Suppressor macrophage (primary cell): ENCODE measurements around the gene ZFR2.

Source experiments
- DNase-seq, 4 experiments: peaks; one replicate each; pipeline ENCODE4 v3.0.0-alpha.2; 2020 to 2022

The ZFR2 gene

DNA sequence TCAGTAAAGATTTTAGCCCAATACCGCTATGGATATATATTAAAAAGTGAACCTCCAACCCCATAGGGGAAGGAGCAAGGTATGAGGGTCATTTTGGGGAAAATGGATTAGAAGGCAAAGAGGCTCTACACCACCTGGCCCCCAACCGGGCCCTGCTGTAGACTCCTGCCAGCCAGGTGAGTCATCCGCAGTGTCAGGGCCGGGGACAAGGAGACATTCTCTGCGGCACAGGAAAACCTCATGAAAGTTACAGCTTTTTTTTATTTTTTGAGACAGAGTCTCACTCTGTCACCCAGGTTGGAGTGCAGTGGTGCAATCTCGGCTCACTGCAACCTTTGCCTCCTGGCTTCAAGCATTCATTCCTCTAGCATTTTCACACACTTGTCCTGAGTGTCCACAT is 32.0 kb downstream of the ZFR2 start:
- no peak for DNase-seq

DNA sequence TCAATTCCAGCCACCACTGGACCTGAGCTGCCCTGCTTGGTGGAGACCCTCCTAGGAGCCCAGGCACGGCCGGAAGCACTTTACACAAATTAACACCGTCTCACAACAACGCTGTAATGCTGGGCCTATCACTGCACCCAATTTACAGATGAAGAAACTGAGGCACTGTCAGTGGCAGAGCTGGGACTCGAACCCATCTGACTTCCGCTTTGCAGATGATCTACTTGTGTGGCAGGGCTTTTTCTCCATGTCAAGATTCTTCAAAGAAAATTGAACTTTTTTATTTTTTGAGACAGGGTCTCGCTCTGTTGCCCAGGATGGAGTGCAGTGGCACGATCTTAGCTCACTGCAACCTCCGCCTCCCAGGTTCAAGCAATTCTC is 33.8 kb downstream of the ZFR2 start:
- no peak for DNase-seq

DNA sequence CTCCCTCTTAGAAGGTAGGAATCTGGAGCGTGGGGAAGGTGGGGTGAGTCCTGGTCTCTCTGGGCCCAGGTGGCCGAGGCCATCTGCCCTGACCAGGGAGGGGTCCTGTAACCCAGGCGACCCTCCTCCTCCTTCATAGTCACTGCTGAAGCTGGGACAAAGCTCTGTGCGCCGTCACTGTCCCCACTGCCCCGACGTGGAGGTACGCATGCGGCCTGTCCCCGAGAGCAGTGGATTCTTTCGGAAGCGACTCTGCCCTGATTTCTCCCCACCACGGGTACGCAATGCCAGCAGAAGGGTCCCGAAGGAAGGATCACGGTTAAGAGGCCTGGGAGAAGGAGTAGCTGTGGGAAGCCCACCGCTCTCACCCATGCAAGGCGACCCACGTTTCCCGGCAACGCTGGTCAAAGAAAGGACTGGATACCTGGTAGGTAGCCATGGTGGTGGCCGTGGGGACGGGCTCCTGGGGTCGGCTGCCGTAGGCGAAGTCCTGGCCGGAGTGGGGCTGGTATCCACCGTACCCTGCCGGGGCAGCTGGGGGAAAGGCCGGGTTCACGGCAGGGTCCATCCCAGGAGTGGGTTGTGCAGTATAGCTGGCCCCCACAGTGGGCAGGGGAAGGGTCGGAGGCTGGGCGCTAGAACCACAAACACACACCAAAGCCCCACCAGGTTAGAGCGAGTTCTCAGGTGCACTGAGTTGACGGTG is 34.3 kb downstream of the ZFR2 start:
- DNase-seq, result no peak

- DNase-seq, result no peak
Measured at GRCh38 chr19:3833578-3834348, 35.1 kb downstream of the ZFR2 start.

GRCh38 chr19:3832001-3832400 is 36.8 kb downstream of the ZFR2 start:
- no peak for DNase-seq

DNA sequence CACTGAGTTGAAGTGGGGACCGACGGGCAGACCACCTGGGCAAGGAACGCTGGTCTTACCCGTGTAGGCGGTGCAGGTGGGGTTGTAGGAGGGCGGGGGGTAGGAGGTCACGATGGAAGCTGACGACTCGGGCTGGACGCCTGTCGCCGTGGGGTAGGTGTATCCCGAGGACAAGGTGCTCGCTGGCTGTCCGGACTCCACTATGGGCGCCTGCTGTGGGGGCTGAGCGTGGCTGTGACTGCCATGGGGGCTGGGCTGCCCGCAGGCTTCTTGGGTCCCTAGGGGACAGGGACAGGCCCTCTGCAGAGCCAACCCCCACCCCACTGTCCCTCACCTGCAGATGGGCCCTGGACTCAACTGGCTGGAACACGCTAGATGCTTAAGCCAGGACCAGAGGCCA is 37.2 kb downstream of the ZFR2 start:
- no peak for DNase-seq

DNA sequence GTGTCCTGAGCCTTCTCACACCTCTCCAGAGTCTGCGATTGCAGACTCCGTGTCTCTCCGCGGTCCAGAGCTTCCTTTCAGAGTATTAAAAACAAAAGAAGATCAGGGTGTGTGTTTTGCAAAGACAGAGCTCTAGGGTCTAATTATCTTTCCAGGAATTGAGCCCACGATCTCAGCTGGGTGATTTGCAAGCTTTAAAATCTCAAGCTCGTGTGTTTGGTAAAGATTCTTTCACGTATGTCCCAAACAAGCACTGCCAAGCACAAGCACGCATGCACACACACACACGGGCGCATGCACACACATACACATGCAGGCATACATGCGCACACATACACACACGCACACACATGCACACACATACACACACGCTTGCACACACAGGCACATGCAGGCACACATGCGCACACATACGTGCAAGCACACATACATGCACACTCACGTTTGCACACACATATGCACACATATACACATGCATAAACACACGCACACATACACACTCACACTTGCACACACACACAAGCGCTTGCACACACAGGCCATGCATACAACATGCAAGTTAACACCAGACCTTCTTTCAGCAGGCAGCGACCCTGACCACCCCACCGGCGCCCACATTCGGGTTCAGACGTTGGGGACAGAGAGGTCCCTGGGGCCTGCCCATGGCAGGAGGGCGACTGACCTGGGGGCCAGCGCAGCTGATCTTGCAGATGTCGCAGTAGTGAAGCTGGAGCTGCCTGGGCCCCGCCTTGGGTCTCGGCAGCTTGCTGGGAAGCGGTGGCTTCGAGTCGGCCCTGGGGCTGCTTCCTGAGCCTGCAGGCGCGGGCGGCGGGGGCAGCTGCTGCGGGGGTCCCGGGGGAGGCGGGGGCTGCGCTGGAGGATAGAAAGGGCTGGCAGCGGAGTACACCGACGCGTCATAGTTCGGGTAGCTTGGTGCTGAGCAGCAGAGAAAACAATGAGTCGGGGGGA is 37.9 kb downstream of the ZFR2 start:
- DNase-seq, result no peak

GRCh38 chr19:3827306-3827705 is 41.5 kb downstream of the ZFR2 start:
- no peak for DNase-seq

- no peak for DNase-seq
Measured at GRCh38 chr19:3826163-3826562, 42.7 kb downstream of the ZFR2 start.

DNA sequence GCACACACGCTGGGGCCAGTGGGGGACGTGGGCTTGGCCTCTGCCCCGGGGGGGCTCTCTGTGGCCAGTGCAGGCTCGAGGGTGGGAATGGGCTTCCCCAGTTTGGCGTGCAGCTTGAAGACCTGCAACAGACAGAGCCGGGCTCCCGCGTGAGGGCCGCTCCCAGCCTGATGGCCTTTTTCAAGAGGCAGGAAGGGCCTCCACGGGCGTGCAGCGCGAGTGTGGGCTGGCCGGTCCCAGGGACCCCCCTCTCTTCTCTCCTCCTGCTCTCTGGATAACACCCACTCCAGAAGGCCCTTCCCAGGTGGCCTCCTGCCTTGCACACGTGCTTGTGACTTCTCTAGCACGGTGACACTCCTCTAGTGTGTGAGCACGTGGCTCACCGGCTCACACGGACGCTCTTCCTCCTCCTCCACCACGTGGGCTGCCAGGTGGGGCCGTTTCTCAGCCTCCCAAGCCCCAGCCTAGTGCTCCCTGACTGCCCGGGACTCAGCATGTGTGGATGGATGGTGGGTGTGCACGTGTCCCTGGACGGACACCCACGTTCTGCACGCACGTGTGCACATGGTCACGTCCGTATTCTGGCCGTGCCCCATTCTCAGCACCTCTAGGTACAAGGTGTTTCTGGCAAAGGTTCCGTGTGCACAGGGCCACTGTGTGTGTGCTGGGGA is 43.4 kb downstream of the ZFR2 start:
- DNase-seq, result no peak

- no peak for DNase-seq
Measured at GRCh38 chr19:3823350-3823713, 45.5 kb downstream of the ZFR2 start.

DNA sequence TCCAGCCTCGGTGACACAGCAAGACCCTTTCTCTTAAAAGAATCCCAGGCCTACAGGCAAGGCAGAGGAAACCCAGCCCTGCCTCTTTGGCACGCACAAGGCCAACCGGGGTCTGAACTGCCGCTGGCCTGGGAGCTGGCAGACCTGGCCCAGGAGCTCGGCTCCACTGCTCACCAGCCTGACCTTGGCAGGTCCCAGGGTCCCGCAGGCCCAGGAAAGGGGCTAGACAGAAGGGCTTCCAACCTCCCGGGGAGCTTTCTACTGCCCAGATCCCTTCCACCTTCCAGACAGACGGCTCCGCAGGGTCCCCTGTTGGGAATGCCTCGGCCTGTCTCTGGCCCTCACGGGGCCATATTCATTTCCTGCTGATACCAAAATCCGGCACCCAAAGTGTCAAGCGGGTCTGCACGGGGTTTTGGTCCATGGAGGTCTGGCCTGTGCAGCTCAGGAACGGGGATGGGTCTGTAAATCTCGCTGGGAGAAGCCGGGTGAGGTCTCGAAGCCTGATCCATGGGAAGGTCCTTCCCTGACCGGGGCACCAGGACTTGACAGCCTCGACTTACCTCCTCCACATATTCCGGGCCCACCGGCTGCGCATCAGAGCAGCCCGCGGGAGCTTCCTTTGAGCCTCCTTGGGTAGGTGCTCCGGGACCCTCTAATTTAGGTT is 46.0 kb downstream of the ZFR2 start:
- DNase-seq, result no peak

DNA sequence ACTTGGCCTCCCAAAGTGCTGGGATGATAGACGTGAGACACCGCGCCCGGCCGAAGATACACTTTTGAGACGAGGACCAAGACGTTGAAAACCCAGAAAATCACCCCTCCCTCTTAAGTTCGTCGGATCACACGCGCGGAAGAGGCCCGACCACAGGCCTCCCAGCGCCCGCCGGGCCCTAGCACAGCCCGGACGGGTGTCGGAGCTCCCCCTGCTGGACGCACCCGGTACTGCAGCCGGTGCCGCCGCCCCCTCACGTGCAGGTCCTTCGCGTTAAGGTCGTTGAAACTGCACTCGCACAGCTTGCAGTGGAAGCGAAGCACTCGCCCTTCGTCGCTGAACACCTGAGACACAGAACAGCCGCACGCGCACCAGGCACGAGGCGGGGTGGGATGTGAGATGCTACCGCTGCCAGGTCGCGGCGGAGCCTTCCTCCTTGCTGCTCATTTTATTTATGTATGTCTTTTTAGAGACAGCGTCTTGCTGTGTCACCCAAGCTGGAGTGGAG is 46.9 kb downstream of the ZFR2 start:
- peak; percentile 79 to 91 (median 88) for DNase-seq

GRCh38 chr19:3821156-3821555 is 47.7 kb downstream of the ZFR2 start:
- no peak for DNase-seq

DNA sequence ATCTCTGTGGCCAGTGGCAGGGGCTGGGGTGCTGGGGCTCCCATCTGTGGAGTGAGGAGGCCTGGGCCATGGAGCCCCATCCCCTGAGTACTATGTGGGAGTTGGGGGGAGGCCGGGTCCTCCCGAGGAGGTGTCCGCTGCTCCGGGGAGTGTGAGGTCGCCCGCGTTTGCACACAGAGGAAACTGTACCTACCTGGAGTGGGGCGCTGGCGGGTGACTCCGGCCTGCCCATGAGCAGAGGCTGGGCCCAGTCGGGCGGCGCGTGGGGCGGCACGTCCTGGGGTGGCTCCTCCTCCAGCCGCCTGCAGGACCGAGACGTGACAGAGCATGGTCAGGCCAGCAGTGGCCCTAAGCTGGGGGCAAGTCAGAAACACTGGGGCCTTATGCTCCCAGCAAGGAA is 48.8 kb downstream of the ZFR2 start:
- DNase-seq, result no peak

DNA sequence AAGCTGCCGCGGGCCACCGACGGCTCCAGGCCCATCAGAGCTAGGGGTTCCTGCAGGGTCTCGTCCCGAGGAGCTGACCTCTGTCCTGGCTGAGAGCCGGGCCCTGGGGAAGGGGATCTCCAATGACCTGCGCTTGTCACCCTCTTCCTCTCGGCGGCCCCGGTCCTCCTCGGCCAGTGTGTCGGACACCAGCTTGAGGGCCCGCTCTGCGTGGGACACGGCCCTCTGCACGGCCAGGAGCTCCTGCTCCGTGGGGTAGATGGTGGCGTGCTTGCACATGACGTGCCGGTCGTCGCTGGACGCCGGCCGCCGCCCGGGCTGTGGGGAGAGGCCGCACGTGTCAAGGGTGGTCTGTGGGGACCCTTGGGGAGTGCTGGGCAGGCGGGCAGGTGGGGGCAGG is 49.9 kb downstream of the ZFR2 start:
- no peak for DNase-seq

DNA sequence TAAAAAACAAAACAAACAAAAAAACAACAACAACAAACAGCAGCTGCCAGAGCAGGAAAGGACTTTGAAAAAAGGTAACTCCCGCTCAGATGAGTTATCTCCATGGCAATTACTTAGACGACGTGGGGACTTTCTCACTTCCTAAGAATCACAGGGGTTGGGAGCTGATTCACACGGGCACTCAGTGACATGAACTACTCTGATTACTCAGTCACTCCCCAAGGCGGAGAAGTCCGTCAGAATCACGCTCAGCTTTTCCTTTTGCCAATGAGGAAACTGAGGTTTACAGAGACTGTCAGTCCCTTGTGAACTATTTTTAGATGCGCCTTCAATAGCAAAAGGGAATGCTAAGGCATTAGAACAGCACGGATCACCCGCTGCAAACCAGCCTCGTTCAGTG is 50.4 kb downstream of the ZFR2 start:
- peak; percentile 92 to 98 (median 94) for DNase-seq

DNA sequence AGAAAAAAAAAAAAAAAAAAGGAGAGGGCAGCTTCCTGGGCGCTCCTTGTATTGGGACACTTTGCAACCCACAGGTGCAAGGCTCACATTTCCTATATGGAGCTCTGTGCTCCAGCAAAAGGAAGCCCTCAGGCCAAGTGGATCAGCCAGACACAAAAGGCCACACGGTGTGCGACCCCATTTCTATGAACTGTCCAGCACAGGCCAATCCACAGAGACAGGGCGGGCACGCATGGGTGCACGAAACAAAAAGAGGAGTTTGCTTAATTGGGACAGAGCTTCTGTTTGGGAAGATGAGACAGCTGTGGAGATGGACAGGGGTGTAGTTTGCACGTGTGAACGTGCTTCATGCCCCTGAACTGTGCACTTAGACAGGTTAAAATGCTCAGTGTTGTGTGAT is 51.1 kb downstream of the ZFR2 start:
- no peak for DNase-seq

- DNase-seq, result no peak
Measured at GRCh38 chr19:3816566-3817218, 52.1 kb downstream of the ZFR2 start.

- peak in 1 of 4 experiments; percentile 24 for DNase-seq
Measured at GRCh38 chr19:3816148-3816547, 52.7 kb downstream of the ZFR2 start.

DNA sequence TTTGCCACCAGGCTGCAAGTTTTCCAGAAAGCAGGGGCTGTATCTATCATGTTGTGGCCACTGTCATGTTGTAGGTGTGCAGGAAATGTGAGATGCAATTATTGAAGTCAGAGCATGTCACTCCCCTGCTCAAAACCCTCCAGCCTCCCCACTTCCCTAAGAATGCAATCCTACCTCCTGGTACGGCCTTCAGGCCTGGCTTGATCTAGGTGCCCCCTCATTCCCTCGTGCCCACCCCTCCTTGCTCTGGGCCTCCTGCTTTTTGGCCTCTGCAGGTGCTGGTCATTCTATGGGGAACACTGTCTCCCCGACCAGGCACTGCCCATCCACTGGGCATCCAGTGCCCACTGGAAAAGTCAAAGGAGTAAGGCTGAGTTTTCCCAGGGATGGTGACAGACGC is 54.2 kb downstream of the ZFR2 start:
- no peak for DNase-seq
